8988T (cell line): ENCODE data around the gene MYD88.

Experiments
- DNase-seq: peaks from one replicate; pipeline ENCODE4 v3.0.0; 2011

Gene MYD88

GRCh38 chr3:38168151-38169026 lies 29.9 kb downstream of the MYD88 start:
- DNase-seq: no peak

- no peak for DNase-seq
Observed at GRCh38 chr3:38169027-38169317, 30.5 kb downstream of the MYD88 start.

DNA sequence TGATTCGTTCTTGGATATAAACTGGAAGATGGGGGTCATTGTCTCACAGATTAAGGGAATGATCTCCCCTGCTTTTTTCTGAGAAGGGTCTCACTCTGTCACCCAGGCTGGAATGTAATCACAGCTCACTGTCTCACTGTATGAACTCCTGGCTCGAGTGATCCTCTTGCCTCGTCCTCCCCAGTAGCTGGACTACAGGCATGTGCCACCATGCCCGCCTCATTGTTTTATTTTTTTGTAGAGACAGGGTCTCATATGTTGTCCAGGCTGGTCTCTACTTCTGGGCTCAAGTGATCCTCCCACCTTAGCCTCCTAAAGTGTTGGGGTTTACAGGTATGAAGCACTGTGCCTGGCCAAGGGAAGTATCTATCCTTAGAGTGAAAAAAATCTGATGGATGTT lies 32.3 kb downstream of the MYD88 start:
- DNase-seq: no peak

- no peak for DNase-seq
Observed at GRCh38 chr3:38171622-38172021, 33.2 kb downstream of the MYD88 start.

DNA sequence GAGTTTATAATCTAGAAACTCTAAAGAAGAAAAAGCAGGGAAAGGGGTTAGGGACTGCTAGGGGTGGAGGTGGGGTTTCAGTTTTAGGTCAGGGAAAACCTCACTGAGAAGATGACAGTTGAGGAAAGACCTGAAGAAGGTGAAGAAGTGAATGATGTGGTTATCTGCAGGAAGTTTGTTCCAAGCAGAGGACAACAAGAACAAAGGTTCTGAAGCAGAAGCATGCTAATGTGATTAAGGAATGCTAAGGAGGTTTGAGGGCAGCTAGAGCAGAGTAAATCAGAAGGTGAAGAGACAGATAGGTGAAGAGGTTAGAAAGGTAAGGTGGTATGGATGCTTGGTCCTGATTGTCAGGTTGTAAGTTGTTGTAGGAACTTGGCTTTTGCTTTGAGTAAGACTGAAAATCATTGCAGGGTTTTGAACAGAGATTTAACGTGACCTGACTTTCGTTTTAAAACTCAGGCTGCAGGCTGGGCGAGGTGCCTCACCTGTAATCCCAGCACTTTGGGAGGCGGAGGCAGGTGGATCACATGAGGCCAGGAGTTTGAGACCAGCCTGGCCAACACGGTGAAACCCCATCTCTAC lies 35.5 kb downstream of the MYD88 start:
- no peak for DNase-seq

DNA sequence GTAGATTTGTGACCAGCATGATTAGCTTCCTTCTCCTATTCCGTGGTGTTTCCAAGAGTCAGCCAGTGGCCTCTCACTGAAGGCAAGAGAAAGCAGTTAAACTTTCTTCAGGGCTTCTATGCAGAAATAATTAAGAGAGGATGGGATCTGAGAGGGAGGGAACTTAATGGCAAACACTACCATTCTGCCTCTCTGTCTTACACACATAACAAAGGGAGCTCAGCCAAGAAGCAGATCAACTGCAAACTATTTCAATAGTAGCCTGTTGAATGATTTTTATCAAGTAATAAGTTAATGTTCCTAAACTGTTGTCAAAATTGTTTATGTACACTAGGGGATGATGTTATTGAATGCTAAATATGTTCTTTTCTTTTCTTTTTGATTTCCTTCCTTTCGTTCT lies 38.7 kb downstream of the MYD88 start:
- DNase-seq: no peak

- DNase-seq: no peak
Observed at GRCh38 chr3:38186781-38187180, 48.3 kb downstream of the MYD88 start.

DNA sequence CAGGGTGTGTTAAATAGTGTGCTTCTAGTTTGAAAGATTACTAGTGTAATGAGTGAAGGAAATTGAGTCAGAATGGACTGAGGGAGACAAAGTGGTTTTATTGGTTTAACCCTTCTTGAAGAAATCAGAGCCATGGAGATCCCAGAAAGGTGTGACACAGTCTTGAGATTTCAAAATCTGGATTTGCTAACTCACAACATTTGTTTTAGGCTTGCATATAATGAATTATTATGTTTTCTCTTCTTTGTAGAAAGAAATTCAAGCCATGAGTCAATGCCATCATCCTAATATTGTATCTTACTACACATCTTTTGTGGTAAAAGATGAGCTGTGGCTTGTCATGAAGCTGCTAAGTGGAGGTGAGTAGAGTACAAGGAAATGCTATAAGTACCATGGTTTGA lies 52.0 kb downstream of the MYD88 start:
- DNase-seq: no peak
